ENCODE results near the gene ARMH2.

GRCh38 chr6:24802271-24803059 is 3.7 kb upstream of the ARMH2 start:
- TF ChIP-seq CTCF (IDR thresholded peaks at IDR 0.05; ENCODE audit: insufficient read depth, low read depth, low read length): no peak
- TF ChIP-seq EZH2 (IDR thresholded peaks at IDR 0.05; ENCODE audit: insufficient read depth, low read length): no peak
